ENCODE measurements around the gene EPHA7. TPM values are rescaled to one million over a fixed set of nuclear protein-coding genes. Genes with fewer than 3 reads are reported as not detected.

EPHA7 gene
- total RNA-seq, 2 experiments from 2014 or later = not detected

- no peak for DNase-seq
- Mint-ChIP-seq H3K27ac (no peak overlapping the region), H3K27me3 (no peaks in the 10 kb centered on the region), H3K4me1 (ENCODE audit: low read depth) (no peaks in the 10 kb centered on the region), H3K36me3 (ENCODE audit: low read depth) (no peaks in the 10 kb centered on the region), H3K4me3 (no peak overlapping the region), H3K9me3 (peaks cover 2% of the 10 kb centered on the region)
- no peaks in the 10 kb centered on the region for H3K27me3 ChIP-seq (ENCODE audit: control insufficient read depth in 1 of 2, insufficient read depth in 2 of 2, low read length in 2 of 2)
- H3K4me1 ChIP-seq (ENCODE audit: insufficient read depth, low read length) = no peaks in the 10 kb centered on the region
- ATAC-seq (ENCODE audit: poor library complexity) = no peak
- no peaks in the 10 kb centered on the region for H3K9me3 ChIP-seq (ENCODE audit: control insufficient read depth in 1 of 2, insufficient read depth in 1 of 2, low read length in 2 of 2)
- H3K4me3 ChIP-seq (ENCODE audit: low read length) = no peak overlapping the region
- no peak for TF ChIP-seq CTCF (IDR thresholded peaks at IDR 0.05)
- no peaks in the 10 kb centered on the region for H3K36me3 ChIP-seq (ENCODE audit: insufficient read depth, low read length)
- CTCF ChIA-PET = no interaction called here
- intact Hi-C loops (cut with DNase I, micrococcal nuclease) = no loop called here
- no peak overlapping the region for H3K27ac ChIP-seq (ENCODE audit: low read depth in 1 of 2, low read length in 2 of 2)
- POLR2A ChIA-PET = no interaction called here
Observed at GRCh38 chr6:93337014-93337413, 82.3 kb downstream of the EPHA7 start.

- DNase-seq (no peak), ATAC-seq (ENCODE audit: poor library complexity) (no peak)
- TF ChIP-seq CTCF (IDR thresholded peaks at IDR 0.05) = no peak
- H3K4me1 ChIP-seq (ENCODE audit: insufficient read depth, low read length) = no peaks in the 10 kb centered on the region
- H3K36me3 ChIP-seq (ENCODE audit: insufficient read depth, low read length) = no peaks in the 10 kb centered on the region
- no peak overlapping the region for H3K4me3 ChIP-seq (ENCODE audit: low read length)
- no peaks in the 10 kb centered on the region for H3K36me3 Mint-ChIP-seq (ENCODE audit: low read depth)
- H3K27me3 Mint-ChIP-seq = no peaks in the 10 kb centered on the region
- no peaks in the 10 kb centered on the region for H3K9me3 ChIP-seq (ENCODE audit: control insufficient read depth in 1 of 2, insufficient read depth in 1 of 2, low read length in 2 of 2)
- no peak overlapping the region for H3K27ac ChIP-seq (ENCODE audit: low read depth in 1 of 2, low read length in 2 of 2)
- no peak overlapping the region for H3K4me3 Mint-ChIP-seq
- no peak overlapping the region for H3K27ac Mint-ChIP-seq
- CTCF ChIA-PET = no interaction called here
- H3K4me1 Mint-ChIP-seq (ENCODE audit: low read depth) = no peaks in the 10 kb centered on the region
- H3K9me3 Mint-ChIP-seq = peaks cover 4% of the 10 kb centered on the region
- H3K27me3 ChIP-seq (ENCODE audit: control insufficient read depth in 1 of 2, insufficient read depth in 2 of 2, low read length in 2 of 2) = no peaks in the 10 kb centered on the region
- POLR2A ChIA-PET = no interaction called here
- intact Hi-C loops (cut with DNase I, micrococcal nuclease) = no loop called here
Observed at GRCh38 chr6:93329301-93330000, 89.9 kb downstream of the EPHA7 start.

GRCh38 chr6:93327857-93328256 lies 91.5 kb downstream of the EPHA7 start:
- H3K4me1 ChIP-seq (ENCODE audit: insufficient read depth, low read length) = no peaks in the 10 kb centered on the region
- no peaks in the 10 kb centered on the region for H3K27me3 ChIP-seq (ENCODE audit: control insufficient read depth in 1 of 2, insufficient read depth in 2 of 2, low read length in 2 of 2)
- H3K9me3 Mint-ChIP-seq = peaks cover 8% of the 10 kb centered on the region
- H3K27ac Mint-ChIP-seq = no peak overlapping the region
- no peak overlapping the region for H3K4me3 Mint-ChIP-seq
- H3K9me3 ChIP-seq (ENCODE audit: control insufficient read depth in 1 of 2, insufficient read depth in 1 of 2, low read length in 2 of 2) = no peaks in the 10 kb centered on the region
- ATAC-seq (ENCODE audit: poor library complexity) (no peak), DNase-seq (no peak)
- CTCF ChIA-PET = no interaction called here
- H3K36me3 Mint-ChIP-seq (ENCODE audit: low read depth) = no peaks in the 10 kb centered on the region
- no peaks in the 10 kb centered on the region for H3K4me1 Mint-ChIP-seq (ENCODE audit: low read depth)
- H3K27ac ChIP-seq (ENCODE audit: low read depth in 1 of 2, low read length in 2 of 2) = no peak overlapping the region
- POLR2A ChIA-PET = no interaction called here
- H3K36me3 ChIP-seq (ENCODE audit: insufficient read depth, low read length) = no peaks in the 10 kb centered on the region
- TF ChIP-seq CTCF (IDR thresholded peaks at IDR 0.05) = no peak
- no peaks in the 10 kb centered on the region for H3K27me3 Mint-ChIP-seq
- intact Hi-C loops (cut with DNase I, micrococcal nuclease) = no loop called here
- H3K4me3 ChIP-seq (ENCODE audit: low read length) = no peak overlapping the region

Data from CD4-positive, alpha-beta T cell (primary cell).